Cardiac septum (tissue), 1 donor: Measurements from ENCODE around the gene FILIP1L. TPM values are rescaled to one million over a fixed set of nuclear protein-coding genes. Genes with fewer than 3 reads are reported as not detected.
"Not testable (repeated sequence)": the region's sequence is repeated elsewhere in the genome, so short reads cannot be mapped to it uniquely, and the experiment has no call there.

Source experiments
- DNase-seq: peaks from one replicate; pipeline ENCODE4 v3.0.0-alpha.2; 2020; ENCODE audit warnings: low spot score
- intact Hi-C: fragments of 100-400 bp; cut with DNase I; formaldehyde crosslinking; loops from one replicate; pipeline ENCODE4 v1.14.0; 2022
- total RNA-seq: library from RNA; stranded (reverse); fragmentation: NEBNext Ultra II Directional; extraction: Animal tissue kit (Norgen Biotek cat#: 25700); gene quantifications from one replicate; pipeline ENCODE4 v1.2.1, GENCODE V29; 2021
- donor health status: DM: no; HTN: no; CAD: no.

The FILIP1L gene
- total RNA-seq, 1 donor from 2014 or later: 120 TPM

DNA sequence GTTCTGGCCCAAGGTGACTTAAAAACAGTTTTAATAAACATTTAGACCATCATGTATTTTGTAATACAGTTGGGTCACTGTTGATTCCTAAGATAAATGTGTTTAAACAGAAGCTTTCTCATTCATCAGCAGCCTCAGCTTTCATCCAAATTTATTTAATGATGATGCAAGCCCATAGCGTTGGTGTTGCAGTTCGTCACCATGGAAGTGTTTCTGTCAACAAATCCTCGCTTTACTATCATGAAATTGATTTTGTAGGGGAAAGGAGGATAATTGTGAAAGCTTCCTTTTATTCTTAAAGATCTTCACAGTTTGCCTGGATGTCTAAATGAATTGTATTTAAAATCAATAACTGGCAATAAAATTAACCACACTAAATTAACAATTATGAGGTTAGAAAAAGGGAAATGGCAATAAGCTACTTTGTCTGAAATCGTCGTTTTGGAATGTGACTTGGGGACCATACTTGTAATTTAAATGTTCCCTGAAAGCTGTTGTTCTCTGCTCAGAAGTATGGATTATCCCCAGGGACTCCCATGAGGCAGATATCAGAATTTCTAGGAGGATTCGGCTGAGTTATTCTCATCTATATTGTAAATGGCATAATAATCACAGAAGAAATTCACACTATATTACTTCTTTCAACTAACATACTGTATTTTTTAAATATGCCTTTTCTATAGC lies 267.7 kb downstream of the FILIP1L start:
- intact Hi-C loops: loop anchor here (5.0 kb wide), 1 partner anchor 76 kb away; no protein-coding TSS in a partner anchor
- no peak for DNase-seq

DNA sequence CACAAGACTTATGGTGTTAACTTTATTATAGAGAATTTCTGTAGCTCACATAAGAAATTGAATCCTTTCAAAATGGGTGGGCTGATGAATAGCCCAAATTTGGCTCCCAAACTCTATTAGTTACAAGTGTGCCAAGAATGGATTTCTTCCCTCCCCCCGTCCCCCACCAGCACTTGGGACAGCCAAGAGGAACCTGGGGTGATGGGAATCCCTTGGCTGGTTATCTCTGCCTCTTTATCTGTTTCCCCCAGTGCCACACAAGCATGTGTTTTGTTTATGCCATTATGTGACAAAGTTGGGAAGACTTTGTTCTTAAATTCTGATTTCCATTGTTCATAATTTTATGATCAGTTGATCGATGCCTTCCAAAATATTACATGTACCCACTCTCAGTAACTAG lies 268.3 kb downstream of the FILIP1L start:
- no peak for DNase-seq
- intact Hi-C loops: loop anchor here (2.0 to 5.0 kb wide), 3 partner anchors 76 to 195 kb away; no protein-coding TSS in a partner anchor

DNA sequence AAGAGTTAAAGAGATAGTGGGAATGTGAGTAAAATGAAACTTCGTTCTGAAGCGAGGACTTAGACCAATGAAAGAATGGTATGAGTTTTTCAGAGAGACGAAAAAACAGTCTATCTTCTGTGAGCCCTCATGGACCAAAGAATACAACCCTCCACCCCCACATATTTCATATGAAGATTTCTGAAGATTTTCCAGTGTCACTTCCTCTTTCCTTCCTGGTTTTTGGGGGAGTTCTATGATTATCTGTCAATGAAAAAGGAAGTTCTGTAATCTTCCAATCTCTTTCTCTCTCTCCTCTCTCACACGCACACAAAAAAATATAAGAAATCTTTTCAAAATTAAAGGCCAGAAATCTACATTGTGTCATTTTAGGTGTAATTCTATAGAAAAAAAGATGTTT lies 269.0 kb downstream of the FILIP1L start:
- intact Hi-C loops: loop anchor here (2.0 to 5.0 kb wide), 3 partner anchors 77 to 195 kb away; no protein-coding TSS in a partner anchor
- no peak for DNase-seq

DNA sequence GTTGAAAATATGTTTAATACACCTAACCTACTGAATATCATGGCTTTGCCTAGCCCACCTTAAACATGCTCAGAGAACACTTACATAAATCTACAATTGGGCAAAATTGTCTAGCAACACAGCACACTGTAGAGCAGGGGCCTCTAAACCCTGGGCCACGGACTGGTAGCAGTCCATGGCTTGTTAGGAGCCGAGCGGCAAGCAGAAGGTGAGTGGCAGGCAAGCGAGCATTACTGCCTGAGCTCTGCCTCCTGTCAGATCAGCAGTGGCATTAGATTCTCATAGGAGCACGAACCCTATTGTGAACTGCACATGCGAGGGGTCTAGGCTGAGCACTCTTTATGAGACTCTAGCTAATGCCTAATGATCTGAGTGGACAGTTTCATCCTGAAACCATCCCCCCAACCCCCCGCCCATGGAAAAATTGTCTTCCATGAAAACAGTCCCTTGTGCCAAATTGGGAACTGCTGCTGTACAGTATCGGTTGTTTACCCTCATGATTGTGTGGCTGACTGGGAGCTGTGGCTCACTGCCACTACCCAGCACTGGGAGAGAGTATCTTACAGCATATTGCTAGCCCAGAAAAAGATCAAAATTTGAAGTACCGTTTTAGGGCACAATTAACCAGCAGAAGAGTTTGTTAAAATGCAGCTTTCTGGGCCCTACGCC lies 270.6 kb downstream of the FILIP1L start:
- intact Hi-C loops: loop anchor here (2.0 to 5.0 kb wide), 4 partner anchors 165 to 409 kb away; no protein-coding TSS in a partner anchor
- no peak for DNase-seq

DNA sequence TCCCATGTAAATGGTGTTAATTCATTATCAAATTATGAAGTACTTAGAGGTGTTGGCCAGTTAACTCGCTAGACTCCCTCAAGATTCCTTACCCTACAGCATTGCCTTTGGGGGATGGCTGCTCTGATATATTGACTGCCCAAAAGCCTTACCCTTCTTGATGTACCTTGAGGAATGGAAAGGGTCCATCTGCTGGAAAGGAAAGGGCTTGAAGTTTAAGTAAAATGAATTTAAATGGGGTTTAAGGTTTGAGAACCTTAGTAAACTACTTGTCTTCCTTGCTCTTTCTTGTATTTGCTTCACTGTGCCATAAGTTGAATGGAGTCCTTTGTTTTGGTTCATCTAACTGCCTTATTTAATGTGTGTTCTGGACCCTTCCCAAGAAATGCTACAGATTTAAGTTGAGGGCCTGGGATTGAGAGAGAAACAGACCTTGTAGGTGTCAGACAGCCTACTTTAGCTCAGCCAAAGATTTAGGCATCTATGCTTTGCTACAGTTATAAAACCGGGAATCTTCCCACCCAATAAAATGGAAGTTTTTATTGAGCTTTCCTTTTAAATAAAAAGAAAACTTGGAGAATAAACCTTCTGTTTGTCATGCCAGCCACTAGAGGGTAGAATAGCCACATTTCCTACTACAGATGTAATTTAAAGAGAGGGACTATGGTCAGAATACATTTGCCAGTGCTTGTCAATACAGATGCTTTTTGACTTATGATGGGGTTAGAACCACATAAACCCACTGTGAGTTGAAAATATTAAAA lies 271.3 kb downstream of the FILIP1L start:
- no peak for DNase-seq
- intact Hi-C loops: loop anchor here (5.0 kb wide), 2 partner anchors 224 to 409 kb away; no protein-coding TSS in a partner anchor

DNA sequence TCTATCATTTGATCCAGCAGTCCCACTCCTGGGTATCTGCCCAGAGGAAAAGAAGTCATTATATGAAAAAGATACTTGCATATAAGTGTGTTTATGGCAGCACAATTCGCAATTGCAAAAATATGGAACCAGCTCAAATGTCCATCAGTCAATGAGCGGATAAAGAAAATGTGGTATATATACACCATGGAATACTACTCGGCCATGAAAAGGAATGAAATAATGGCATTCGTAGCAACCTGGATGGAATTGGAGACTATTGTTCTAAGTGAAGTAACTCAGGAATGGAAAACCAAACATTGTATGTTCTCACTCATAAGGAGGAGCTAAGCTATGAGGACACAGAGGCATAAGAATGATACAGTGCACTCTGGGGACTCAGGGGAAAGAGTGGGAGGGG lies 272.4 kb downstream of the FILIP1L start:
- intact Hi-C loops: loop anchor here (5.0 kb wide), 2 partner anchors 225 to 410 kb away; no protein-coding TSS in a partner anchor
- not testable (repeated sequence) for DNase-seq

DNA sequence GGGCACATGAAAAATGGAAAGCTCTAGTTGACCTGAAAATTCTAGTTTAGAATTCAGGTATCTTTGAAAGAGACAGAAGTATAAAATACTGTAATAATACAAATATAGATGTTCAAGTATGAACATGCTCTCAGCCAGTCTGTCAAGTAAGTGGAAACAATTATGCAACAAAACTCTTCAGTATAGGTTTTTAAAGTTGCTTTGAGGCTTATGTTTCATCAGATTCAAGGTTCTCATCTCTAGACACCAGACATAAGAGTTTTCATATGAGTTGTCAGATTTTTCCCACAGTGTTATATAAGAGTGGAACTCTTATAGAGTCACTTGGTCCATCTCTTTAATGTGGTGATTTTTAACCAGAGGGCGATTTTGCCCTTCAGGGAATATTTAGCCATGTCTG lies 274.7 kb downstream of the FILIP1L start:
- intact Hi-C loops: loop anchor here (5.0 to 10.0 kb wide), 4 partner anchors 228 to 755 kb away; partner anchors contain the start of genes LNP1 and TOMM70
- no peak for DNase-seq

DNA sequence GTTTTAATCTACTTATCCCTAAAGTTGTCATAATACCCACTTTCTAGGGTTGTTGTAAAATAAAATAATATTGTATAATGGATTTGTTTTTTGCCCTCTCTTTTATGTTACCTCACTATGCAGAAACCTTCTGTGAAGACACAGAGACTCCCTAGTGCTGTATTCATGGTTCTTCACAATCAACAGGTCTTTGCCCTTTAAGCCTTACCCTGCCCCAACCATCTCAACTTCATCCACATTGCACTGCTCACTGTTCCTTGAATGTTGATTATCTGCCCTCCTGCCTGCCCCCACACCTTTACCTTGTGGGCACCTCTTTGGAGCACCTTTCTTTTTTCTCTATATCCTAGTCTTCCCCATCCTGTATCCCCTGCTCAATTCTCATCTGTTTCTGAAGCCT lies 275.5 kb downstream of the FILIP1L start:
- intact Hi-C loops: loop anchor here (10.0 kb wide), 2 partner anchors 566 to 756 kb away; partner anchors contain the start of genes LNP1 and TOMM70

DNA sequence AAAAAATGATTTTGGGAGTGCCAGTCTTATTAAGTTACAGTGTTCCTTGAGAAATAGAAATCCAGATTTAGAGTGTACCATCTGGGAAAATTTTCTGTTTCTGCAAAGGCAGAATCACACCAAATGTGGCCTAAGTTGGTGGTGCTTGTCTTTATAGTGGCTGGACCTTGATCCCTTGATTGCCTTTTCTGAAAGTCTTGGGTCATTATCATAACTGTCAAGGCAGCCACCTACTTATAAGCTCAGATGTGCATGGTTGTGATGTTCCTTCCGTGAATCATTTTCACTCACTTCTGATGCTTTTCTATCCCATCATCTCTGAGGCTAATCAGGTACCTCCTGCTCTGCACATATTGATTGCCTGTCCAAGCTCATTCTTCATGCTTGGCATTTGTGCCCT lies 276.6 kb downstream of the FILIP1L start:
- DNase-seq: no peak
- intact Hi-C loops: loop anchor here (10.0 kb wide), 2 partner anchors 567 to 757 kb away; partner anchors contain the start of genes LNP1 and TOMM70

More for the DNA sequence above, 275.5 kb downstream of the FILIP1L start:
- no peak for DNase-seq

DNA sequence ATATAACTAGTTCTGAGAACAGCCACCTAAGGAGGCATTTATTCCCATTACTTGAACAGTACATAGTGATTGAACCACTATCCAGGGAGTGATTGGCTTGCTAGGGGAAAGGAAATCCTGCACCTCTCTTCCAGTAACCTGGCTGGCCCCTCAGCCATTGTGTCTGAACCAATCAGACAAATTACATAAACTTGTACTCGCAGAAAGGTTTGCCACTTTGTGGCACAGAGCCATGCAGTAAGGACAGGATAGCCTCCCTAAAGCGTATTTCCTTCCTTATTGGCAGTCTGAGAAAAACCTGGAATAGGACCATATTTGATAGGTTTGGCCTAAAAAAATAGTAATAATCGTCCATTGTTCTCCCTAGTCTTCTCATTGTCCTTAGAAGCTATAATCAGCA lies 277.6 kb downstream of the FILIP1L start:
- intact Hi-C loops: loop anchor here (10.0 kb wide), 2 partner anchors 568 to 758 kb away; partner anchors contain the start of genes LNP1 and TOMM70

DNA sequence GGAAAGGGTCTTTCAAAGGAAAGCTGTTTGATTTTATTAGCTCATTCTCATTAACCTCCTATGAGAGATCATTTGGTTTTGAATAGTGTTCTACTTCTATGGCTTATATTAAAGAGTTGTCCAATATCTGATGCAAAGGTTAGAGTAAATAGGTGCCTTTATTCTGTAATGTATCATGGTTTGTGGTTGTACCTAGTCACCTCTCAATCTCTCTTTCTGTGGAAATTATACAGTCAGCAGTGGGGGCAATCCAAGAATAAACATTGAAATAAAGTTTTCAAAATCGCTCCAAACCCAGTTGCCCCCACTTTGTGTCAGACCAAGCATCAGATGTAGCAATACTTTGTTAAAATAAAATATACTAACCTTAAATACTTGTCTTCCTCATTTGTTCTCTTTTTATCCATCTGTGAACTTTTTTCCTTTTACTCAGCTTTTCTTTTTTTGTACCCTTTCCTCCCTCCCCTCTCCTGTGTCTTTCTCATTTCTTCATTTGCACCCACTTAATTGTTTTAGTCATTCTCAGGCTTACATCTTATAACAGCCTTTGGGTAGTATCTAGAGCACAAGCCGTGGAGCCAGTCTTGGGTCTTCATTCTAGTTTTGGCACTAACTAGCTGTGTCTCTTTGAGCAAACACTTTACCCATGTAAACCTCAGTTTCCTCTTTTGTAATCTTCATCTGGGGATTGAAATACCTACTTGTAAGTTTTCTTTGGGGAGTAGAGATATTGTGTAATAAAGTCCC lies 279.9 kb downstream of the FILIP1L start:
- DNase-seq: no peak
- intact Hi-C loops: loop anchor here (10.0 kb wide), 2 partner anchors 570 to 760 kb away; partner anchors contain the start of genes LNP1 and TOMM70

More for the DNA sequence above, 277.6 kb downstream of the FILIP1L start:
- DNase-seq: no peak

DNA sequence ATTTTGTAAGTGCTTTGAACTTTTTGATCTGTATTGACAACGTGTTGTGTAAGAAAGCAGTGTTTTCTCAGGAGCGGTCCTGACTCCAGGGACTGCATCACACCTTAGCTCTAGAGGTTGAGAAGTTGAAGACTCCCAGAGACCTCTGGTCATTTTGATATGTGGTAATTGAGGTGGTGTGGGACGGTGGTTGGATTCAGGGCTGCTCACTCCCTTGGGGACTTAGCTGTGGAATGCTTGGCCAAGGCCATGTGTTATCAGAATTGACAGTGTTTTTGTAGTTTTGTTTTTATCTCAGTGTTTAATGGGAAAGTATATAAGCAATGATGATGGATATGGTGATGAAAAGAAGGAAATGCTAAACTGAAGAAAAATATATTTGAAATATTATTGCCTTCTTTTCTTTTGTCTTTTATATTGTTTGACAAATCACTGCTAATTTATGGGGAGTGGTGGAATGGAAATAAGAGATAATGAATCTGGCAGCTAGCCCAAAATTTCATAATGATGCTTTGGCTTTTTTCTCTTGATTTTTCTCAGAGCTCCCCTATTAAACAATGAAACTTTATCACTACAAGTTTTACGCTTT lies 280.6 kb downstream of the FILIP1L start:
- DNase-seq: no peak
- intact Hi-C loops: loop anchor here (10.0 kb wide), 2 partner anchors 571 to 761 kb away; partner anchors contain the start of genes LNP1 and TOMM70

DNA sequence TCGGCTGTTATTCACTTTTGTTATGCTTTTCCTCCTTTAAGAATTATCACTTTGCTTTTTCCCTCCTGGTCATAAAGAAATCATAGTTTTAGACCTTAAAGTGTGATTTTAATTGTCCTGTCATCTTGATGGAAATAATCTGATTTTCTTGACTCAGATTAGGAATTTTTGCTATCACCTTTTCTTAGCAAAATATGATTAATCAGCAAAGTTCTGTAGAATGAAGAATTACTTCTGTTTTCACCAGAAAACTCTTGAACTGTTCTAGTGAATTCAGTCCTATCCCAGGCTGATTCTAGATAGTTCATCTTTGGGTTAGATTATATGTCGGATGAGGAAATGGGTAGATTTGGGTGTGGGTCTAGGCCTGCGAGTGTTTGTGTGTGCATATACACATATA lies 284.5 kb downstream of the FILIP1L start:
- DNase-seq: no peak
- intact Hi-C loops: loop anchor here (10.0 kb wide), 2 partner anchors 575 to 765 kb away; partner anchors contain the start of genes LNP1 and TOMM70

DNA sequence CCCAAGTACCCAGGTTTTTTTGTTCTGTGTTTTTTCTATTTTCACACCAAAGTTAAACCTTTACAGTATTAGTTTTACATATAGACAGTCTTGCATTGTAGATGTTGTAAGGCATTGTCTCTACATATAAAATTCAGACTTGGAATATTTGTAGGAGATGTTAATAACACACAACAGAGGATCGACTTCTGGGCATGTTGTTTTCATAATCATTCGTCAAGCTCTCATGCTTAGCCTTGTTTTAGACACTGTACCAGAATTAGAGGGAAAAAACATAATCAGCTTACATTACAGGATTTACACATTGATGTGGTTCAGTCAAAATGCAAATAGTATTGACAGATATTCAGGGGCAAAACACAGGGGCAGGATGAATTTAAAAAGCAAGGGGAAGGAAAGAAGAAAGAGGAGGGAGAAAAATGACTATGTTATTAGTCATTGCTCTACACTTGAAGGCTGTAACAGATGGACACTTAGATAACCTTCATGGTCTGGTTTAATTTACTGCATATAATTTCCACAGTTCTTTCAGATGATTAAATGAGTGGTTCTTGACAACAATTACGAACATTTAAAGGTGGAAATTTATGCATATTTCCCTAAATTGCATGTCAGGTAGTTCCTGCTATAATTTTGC lies 289.2 kb downstream of the FILIP1L start:
- no peak for DNase-seq
- intact Hi-C loops: no loop called here

DNA sequence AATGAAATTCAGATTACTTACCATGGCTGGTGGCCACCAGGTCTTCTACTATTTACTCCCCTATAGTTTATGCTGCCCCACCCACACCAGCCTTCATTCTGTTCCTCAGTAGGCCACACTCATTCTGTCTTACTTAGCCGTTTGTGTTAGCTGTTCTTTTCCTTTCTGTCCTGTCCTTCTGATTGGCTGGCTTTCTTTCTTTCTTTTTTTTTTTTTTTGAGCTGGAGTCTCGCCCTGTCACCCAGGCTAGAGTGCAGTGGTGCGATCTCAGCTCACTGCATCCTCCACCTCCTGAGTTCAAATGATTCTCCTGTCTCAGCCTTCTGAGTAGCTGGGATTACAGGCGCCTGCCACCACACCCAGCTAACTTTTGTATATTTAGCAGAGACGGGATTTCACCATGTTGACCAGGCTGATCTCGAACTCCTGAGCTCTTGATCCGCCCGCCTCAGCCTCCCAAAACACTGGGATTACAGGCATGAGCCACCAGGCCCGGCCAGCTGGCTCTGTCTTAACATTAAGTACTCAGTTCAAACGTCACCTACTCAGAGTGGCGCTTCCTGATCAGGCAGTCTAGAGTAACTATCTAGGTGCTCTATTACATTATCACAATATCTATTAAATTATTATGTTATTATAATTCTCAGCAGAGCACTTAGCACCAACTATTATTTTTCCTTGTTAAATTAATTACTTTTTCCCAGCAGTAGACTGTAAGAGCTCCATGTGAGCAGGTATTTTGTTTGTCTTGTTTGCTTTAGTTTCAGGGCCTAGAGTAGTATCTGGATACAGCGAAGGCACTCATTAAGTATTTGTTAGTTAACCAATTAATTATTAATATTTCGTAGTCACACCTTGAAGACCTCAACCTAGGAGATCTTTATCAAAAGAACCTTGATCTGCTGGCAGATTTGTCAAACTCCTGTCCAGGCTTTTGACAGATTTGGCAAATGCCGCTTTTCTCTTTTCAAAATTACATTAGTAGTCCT lies 290.3 kb downstream of the FILIP1L start:
- intact Hi-C loops: no loop called here

DNA sequence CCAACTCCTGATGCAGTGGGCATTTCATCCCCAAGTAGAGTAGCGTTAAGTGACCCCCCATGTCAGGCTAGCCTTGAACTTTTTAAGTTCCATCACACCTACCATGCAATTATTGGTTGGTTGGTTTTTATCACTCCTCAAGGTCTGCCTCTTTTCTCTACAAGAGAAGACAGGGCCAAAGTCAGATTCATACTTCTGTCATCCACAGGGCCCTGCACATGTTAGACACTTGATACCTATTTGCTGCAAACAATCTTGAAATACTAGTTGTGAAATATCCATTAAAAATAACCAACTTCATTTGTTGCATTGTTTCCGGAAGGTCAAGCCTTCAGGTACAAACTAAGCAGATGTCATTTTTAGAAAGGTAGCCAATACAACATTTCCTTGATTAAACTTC lies 295.5 kb downstream of the FILIP1L start:
- intact Hi-C loops: loop anchor here (5.0 kb wide), 1 partner anchor 443 kb away; the partner anchor contains the start of gene TBC1D23
- no peak for DNase-seq

More for the DNA sequence above, 290.3 kb downstream of the FILIP1L start:
- DNase-seq: no peak
